NOMO-1 treated with dmso at 0.1 percent for 144 hours (cell line): Measurements from ENCODE around the gene JMJD7.
A peak's percentile ranks its signal among the peaks of the same experiment; 100 is the strongest.

Experiments used
- DNase-seq: peaks from one replicate; lab custom pipeline; 2025; ENCODE audit not compliant: unreplicated experiment; lab: John Stamatoyannopoulos, UW

Gene JMJD7

DNA sequence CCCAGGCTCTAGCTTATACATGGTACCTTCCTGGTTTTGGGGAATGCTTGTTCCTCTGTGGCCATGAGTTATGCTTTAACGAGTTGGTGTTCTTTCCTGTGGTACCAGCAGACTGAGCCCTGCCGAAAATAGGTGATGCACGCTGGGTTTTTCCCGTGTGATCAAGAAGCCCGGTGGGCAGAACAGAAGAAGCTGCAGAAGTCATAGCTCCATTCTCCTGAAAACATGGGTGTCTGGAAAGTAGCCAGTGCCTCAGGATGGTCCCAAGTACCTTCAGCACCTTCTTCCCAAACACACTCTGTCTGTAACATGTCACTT lies 28.4 kb upstream of the JMJD7 start:
- no peak for DNase-seq

- no peak for DNase-seq
Measured at GRCh38 chr15:41801185-41801584, 26.7 kb upstream of the JMJD7 start.

DNA sequence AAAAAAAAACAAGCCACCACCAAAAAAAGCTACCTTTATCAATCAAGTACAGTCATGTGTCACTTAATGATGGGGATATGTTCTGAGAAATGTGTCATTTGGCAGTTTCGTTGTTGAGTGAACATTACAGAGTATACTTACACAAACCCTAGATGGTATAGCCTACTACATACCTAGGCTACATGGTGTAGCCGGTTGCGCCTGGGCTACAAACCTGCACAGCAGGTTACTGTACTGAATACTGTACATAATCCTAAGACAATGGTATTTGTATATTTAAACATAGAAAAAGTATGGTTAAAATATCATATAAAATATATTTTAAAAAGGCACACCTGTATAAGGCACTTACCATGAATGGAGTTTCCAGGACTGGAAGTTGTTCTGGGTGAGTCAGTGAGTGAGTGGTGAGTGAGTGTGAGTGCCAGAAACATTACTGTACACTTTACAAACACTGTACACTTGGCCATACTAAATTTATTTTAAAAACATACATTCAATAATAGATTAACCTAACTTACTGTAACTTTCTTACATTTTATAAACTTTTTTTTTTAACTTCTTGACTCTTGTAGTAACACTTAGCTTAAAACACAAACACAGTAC lies 25.9 kb upstream of the JMJD7 start:
- DNase-seq = no peak

- no peak for DNase-seq
Measured at GRCh38 chr15:41804361-41804760, 23.5 kb upstream of the JMJD7 start.

- DNase-seq = no peak
Measured at GRCh38 chr15:41804916-41805666, 22.8 kb upstream of the JMJD7 start.

GRCh38 chr15:41805711-41806110 lies 22.2 kb upstream of the JMJD7 start:
- no peak for DNase-seq

DNA sequence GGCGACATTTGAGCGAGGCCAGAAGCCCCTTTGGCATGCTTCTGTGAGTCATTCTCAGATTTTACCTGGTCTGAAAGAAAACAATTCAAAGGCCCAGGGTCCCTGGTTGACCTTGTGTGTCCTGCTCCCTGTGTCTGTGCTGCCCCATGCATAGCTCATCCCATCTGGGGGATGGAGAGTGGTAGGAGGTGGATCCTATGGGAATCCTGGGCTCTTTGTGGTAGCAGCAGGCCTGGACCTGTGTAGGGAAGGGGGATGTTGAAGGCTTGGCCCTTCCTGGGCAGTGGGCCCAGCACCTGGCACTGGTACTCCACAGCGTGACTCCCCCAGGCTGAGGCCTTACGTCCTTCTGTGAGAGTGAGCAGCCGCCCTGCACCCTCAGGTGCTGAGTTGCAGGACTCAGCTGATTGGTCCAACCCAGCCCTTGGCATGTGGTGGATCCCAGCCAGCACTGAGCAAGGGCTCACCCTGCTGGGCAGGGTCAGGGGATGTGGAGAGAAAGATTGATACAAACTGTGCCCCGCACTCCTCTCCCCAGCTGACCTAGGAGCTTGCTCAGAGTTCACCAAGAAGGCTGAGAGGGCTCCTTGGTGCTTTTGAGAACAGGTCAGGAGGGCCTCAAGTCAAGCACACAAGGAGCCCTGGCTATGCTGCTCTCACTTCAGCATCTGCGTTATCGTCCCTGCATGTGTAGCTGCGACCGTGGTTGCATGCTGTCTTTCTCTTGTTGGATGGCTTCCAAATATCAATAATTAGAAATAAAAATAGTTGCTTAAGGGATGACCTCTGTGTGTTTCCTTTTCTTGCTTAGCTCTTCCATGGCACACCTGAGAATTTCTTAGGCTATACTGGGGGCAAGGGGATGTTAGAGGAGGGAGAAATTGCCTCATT lies 21.4 kb upstream of the JMJD7 start:
- no peak for DNase-seq

GRCh38 chr15:41809121-41809520 lies 18.8 kb upstream of the JMJD7 start:
- no peak for DNase-seq

- no peak for DNase-seq
Measured at GRCh38 chr15:41809526-41810220, 18.2 kb upstream of the JMJD7 start.

- DNase-seq = no peak
Measured at GRCh38 chr15:41810651-41811431, 17.1 kb upstream of the JMJD7 start.

- peak; percentile 50 for DNase-seq
Measured at GRCh38 chr15:41811432-41812195, 16.3 kb upstream of the JMJD7 start.

DNA sequence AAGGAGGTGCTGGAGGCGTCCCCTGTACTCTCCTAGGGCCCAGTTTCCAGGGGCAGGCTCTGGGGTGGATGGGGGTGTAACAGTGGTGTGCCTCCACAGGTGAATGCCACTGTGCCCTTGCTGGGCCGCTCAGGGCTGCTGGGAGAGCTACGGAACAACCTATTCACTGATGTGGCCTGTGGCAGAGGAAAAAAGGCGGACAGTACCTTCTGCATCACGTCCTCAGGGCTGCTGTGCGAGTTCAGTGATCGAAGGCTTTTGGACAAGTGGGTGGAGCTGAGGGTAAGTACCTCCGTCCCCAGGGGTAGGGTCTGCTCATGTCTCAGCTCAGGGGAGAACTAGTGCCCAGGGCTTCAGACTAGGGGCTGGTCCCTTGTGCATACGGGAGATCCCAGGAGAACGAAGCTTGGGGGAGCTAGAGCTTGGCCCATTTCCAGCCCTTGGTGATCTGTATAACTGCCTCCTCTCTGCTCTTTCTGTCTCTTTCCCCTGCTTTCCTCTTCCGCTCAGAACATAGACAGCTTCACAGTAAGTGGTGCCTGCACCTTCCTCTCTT lies 15.0 kb upstream of the JMJD7 start:
- no peak for DNase-seq

DNA sequence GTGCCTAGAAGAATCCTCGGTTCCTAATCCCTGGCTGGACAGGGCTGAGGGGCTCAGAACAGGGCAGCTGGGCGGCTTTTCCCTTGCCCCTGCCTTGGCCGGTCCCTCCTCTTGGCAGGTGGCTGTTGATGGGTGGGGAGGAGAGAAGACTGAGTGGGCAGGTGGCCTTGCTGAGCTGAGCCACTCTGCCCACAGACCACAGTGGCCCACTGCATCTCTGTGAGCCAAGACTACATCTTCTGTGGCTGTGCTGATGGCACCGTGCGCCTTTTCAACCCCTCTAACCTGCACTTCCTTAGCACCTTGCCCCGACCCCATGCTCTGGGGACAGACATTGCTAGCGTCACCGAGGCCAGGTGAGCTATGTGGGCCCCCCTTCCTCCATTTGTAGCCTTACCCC lies 14.5 kb upstream of the JMJD7 start:
- DNase-seq = no peak

GRCh38 chr15:41814534-41814933 lies 13.4 kb upstream of the JMJD7 start:
- DNase-seq = no peak

GRCh38 chr15:41816788-41817187 lies 11.1 kb upstream of the JMJD7 start:
- no peak for DNase-seq

DNA sequence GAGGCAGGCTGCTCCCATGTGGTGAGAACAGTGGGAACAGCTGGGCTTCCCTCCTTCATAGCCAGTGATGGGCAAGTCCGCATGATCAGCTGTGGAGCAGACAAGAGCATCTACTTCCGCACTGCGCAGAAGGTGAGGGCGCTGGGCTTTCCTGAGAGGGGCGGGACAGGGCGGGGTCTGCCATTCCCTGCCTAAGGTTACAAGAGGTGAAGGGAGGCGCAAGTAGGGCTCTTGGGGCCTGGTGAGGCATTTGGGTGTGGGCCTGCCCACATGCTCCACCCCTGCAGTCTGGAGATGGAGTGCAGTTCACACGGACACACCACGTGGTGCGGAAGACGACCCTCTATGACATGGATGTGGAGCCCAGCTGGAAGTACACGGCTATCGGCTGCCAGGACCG lies 10.6 kb upstream of the JMJD7 start:
- DNase-seq = no peak

GRCh38 chr15:41817781-41818180 lies 10.1 kb upstream of the JMJD7 start:
- DNase-seq = no peak

DNA sequence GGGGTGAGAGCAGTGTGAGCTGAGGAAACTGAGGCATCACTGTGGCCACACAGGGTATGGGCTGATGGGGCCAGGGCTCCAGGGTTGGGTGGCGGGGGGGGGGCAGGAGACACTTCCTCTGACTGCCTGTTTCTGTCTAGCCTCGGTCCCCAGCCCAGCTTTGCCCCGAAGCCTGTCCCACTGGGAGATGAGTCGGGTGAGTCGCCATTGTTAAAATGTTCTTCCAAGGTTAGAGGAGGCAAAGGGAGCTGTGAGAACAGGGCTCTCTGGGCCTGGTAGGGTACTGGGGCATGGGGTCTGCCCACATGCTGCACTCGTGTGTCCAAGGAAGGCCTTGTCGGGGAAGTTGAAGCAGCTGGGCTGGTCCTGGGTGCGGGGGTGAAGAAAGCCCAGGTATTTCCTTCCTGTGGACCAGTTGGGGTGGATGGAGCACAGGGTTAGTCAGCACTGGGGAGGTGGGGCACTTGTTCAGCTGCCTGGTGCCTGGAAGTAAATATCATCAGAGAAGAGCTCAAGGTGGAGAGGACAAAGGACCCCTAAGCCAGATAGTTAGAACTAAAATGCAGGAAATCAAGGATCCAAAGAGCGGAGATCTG lies 8.3 kb upstream of the JMJD7 start:
- DNase-seq = no peak

DNA sequence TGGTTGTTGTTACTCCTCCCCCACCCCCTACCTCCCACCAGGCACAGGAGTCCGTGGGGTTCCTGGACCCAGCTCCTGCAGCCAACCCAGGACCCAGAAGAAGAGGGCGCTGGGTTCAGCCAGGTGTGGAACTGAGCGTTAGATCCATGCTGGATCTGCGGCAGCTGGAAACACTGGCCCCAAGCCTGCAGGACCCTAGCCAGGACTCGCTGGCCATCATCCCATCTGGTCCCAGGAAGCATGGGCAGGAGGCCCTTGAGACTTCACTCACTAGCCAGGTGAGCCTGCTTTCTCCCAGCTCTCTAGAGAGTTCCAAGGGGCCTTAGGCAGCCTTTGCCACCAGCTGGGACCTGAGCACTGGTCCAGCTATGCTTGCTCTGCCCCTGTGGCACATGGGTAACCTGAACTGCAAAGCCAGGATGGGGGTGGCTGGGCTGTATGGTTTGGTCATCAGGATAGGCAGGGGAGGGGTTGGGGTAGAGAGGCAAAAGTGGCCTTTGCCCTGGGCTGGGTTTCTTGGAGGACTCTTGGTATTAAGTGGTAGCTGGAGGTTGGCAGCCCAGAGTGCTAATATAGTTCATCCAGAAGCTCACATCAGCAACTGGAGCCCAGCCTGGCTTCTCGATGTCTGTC lies 7.0 kb upstream of the JMJD7 start:
- no peak for DNase-seq
